ENCODE data around the gene GUCY2C.

The GUCY2C gene

GRCh38 chr12:14619741-14620501 lies 76.5 kb downstream of the GUCY2C start:
- DNase-seq = no peak

- no peak for DNase-seq
Observed at GRCh38 chr12:14618983-14619382, 77.4 kb downstream of the GUCY2C start.

- no peak for DNase-seq
Observed at GRCh38 chr12:14614704-14615121, 81.7 kb downstream of the GUCY2C start.

GRCh38 chr12:14613718-14614117 lies 82.7 kb downstream of the GUCY2C start:
- DNase-seq = no peak

- DNase-seq = no peak
Observed at GRCh38 chr12:14612898-14613445, 83.4 kb downstream of the GUCY2C start.

GRCh38 chr12:14612250-14612649 lies 84.1 kb downstream of the GUCY2C start:
- no peak for DNase-seq

- DNase-seq = no peak
Observed at GRCh38 chr12:14611640-14612203, 84.7 kb downstream of the GUCY2C start.

- DNase-seq = no peak
Observed at GRCh38 chr12:14607568-14607967, 88.8 kb downstream of the GUCY2C start.

GRCh38 chr12:14605401-14605989 lies 90.9 kb downstream of the GUCY2C start:
- no peak for DNase-seq

- no peak for DNase-seq
Observed at GRCh38 chr12:14601692-14602478, 94.5 kb downstream of the GUCY2C start.

- no peak for DNase-seq
Observed at GRCh38 chr12:14597480-14597879, 98.9 kb downstream of the GUCY2C start.

GRCh38 chr12:14591719-14592118 lies 104.7 kb downstream of the GUCY2C start:
- DNase-seq = no peak

- no peak for DNase-seq
Observed at GRCh38 chr12:14589169-14590004, 107.0 kb downstream of the GUCY2C start.

GRCh38 chr12:14588571-14588970 lies 107.8 kb downstream of the GUCY2C start:
- no peak for DNase-seq

GRCh38 chr12:14578646-14579045 lies 117.8 kb downstream of the GUCY2C start:
- no peak for DNase-seq

- DNase-seq = no peak
Observed at GRCh38 chr12:14577344-14577743, 119.1 kb downstream of the GUCY2C start.

GRCh38 chr12:14576896-14577295 lies 119.5 kb downstream of the GUCY2C start:
- DNase-seq = no peak

- DNase-seq = no peak
Observed at GRCh38 chr12:14575585-14575984, 120.8 kb downstream of the GUCY2C start.

GRCh38 chr12:14573118-14573517 lies 123.3 kb downstream of the GUCY2C start:
- no peak for DNase-seq

- DNase-seq = no peak
Observed at GRCh38 chr12:14572401-14572800, 124.0 kb downstream of the GUCY2C start.

GRCh38 chr12:14571779-14572178 lies 124.6 kb downstream of the GUCY2C start:
- no peak for DNase-seq

GRCh38 chr12:14570231-14570630 lies 126.2 kb downstream of the GUCY2C start:
- no peak for DNase-seq
